Breast epithelium (tissue), 4 donors: ENCODE measurements around the gene FASTK. TPM values are rescaled to one million over a fixed set of nuclear protein-coding genes. Genes with fewer than 3 reads are reported as not detected.
A peak's percentile ranks its signal among the peaks of the same experiment; 100 is the strongest.

Experiments
- DNase-seq, 2 donors: peaks; one replicate each; pipeline ENCODE4 v3.0.0-alpha.2; 2019; ENCODE audit warnings: low spot score in 2 of 2
- H3K27ac ChIP-seq, 2 donors: fragments of 200-600 bp; sonication (generic) in 1 of 2; one replicate each; pipeline ENCODE4 v1.5.1; 2016 to 2019; ENCODE audit warnings: mild to moderate bottlenecking in 1 of 2
- H3K27me3 ChIP-seq, 2 donors: fragments of 200-600 bp; sonication (generic) in 1 of 2; one replicate each; pipeline versions ENCODE4 v1.5.1 to v1.6.0; 2017 to 2019; ENCODE audit warnings: control low read depth in 1 of 2, mild to moderate bottlenecking in 1 of 2
- H3K36me3 ChIP-seq: fragments of 200-600 bp; one replicate; pipeline ENCODE4 v1.5.1; 2019
- H3K4me1 ChIP-seq, 2 donors: fragments of 200-600 bp; sonication (generic); one replicate each; pipeline ENCODE4 v1.5.1; 2016 to 2019; ENCODE audit warnings: control low read depth in 1 of 2
- H3K4me3 ChIP-seq, 3 donors: fragments of 200-600 bp; sonication (generic); 1 replicate in 2 of 3; 2 replicates in 1 of 3; pipeline ENCODE4 v1.5.1; 2016 to 2019; ENCODE audit warnings: mild to moderate bottlenecking in 3 of 3, moderate library complexity in 2 of 3
- H3K9me3 ChIP-seq, 2 donors: fragments of 200-600 bp; sonication (generic) in 1 of 2; one replicate each; pipeline ENCODE4 v1.5.1; 2016 to 2019; ENCODE audit warnings: control low read depth in 1 of 2
- CTCF ChIP-seq, 3 donors: fragments of 450-650 bp; IDR thresholded peaks; one replicate each; pipeline ENCODE4 v1.5.1; 2016 to 2017; ENCODE audit warnings: antibody characterized with exemption in 3 of 3, mild to moderate bottlenecking in 3 of 3, moderate library complexity in 3 of 3
- POLR2A ChIP-seq: fragments of 450-650 bp; IDR thresholded peaks from one replicate; pipeline ENCODE4 v1.6.1; 2016; ENCODE audit warnings: antibody characterized with exemption, mild to moderate bottlenecking, moderate library complexity
- POLR2AphosphoS5 ChIP-seq, 3 donors: sonication (generic); formaldehyde crosslinking; IDR thresholded peaks; one replicate each; pipeline ENCODE4 v1.6.1; 2017; ENCODE audit warnings: antibody characterized with exemption in 3 of 3
- intact Hi-C: fragments of 100-400 bp; cut with DNase I; formaldehyde crosslinking; loops from one replicate; pipeline ENCODE4 v1.15.1; 2023; ENCODE audit warnings: low total_unique reads
- total RNA-seq, 3 donors: library from RNA; depleted of rRNA; stranded (reverse); fragments of >200 nt; gene quantifications; one replicate each; pipeline ENCODE4 v1.1.0, GENCODE V29; 2016

Gene FASTK
- total RNA-seq, 3 donors from 2014 or later = 45.6 to 63.5 (median 60.0) TPM

- no peaks in the 10 kb centered on the region for H3K27me3 ChIP-seq
- H3K36me3 ChIP-seq = peaks cover 4% of the 10 kb centered on the region
- DNase-seq = no peak
- no peaks in the 10 kb centered on the region for H3K9me3 ChIP-seq
- peak overlapping the region; percentile 90 to 95 (median 91) for H3K4me3 ChIP-seq
- peak overlapping the region; percentile 64 to 90 for H3K27ac ChIP-seq
- intact Hi-C loops = no loop called here
- H3K4me1 ChIP-seq = peaks cover 12 to 31% of the 10 kb centered on the region in 2 donors
- TF ChIP-seq CTCF (IDR thresholded peaks at IDR 0.05) (no peak), POLR2A (no peak), POLR2AphosphoS5 (IDR thresholded peaks at IDR 0.05) (no peak)
Observed at GRCh38 chr7:151079199-151079910, 1.3 kb downstream of the FASTK start.

GRCh38 chr7:151078233-151079040 lies 2.2 kb downstream of the FASTK start:
- Histone ChIP-seq H3K27ac (peak overlapping the region; percentile 29 to 64), H3K4me1 (peaks cover 12 to 31% of the 10 kb centered on the region in 2 donors), H3K27me3 (no peaks in the 10 kb centered on the region), H3K36me3 (peaks cover 7% of the 10 kb centered on the region), H3K4me3 (no peak overlapping the region), H3K9me3 (no peaks in the 10 kb centered on the region)
- intact Hi-C loops = no loop called here
- DNase-seq = no peak
- TF ChIP-seq CTCF (IDR thresholded peaks at IDR 0.05) = no peak
- no peak for TF ChIP-seq POLR2A
- TF ChIP-seq POLR2AphosphoS5 (IDR thresholded peaks at IDR 0.05) = peak in 1 of 3 donors; percentile 22

- Histone ChIP-seq H3K4me1 (peaks cover 12 to 31% of the 10 kb centered on the region in 2 donors), H3K36me3 (peaks cover 7% of the 10 kb centered on the region), H3K27me3 (no peaks in the 10 kb centered on the region), H3K4me3 (no peak overlapping the region), H3K9me3 (no peaks in the 10 kb centered on the region), H3K27ac (peak overlapping the region; percentile 54 to 64)
- no peak for DNase-seq
- TF ChIP-seq POLR2AphosphoS5 (IDR thresholded peaks at IDR 0.05) = no peak
- TF ChIP-seq POLR2A = no peak
- TF ChIP-seq CTCF (IDR thresholded peaks at IDR 0.05) = no peak
- intact Hi-C loops = no loop called here
Observed at GRCh38 chr7:151077705-151078232, 2.8 kb downstream of the FASTK start.

- Histone ChIP-seq H3K36me3 (peaks cover 7% of the 10 kb centered on the region), H3K4me3 (no peak overlapping the region), H3K27me3 (no peaks in the 10 kb centered on the region), H3K9me3 (no peaks in the 10 kb centered on the region), H3K4me1 (peaks cover 11 to 25% of the 10 kb centered on the region in 2 donors), H3K27ac (peak overlapping the region; percentile 54 to 64)
- no peak for TF ChIP-seq POLR2A
- no peak for TF ChIP-seq POLR2AphosphoS5 (IDR thresholded peaks at IDR 0.05)
- TF ChIP-seq CTCF (IDR thresholded peaks at IDR 0.05) = peak in 1 of 3 donors; percentile 13
- intact Hi-C loops = no loop called here
- no peak for DNase-seq
Observed at GRCh38 chr7:151076863-151077704, 3.5 kb downstream of the FASTK start.
